HCT116 (cell line): Measurements from ENCODE around the gene BTBD9. TPM values are rescaled to one million over a fixed set of nuclear protein-coding genes. Genes with fewer than 3 reads are reported as not detected.

Experiments used
- ATAC-seq: fragments of 200-7000 bp; cut with Tn5 transposase; 2 replicates; pipeline ENCODE4 v1.9.1; 2020; ENCODE audit warnings: mild to moderate bottlenecking, moderate library complexity
- BruUV-seq: library from RNA; stranded (reverse); fragments of 400-500 nt; replicated peaks from 2 replicates; lab custom pipeline; 2021; lab: Mats Ljungman, UMichigan
- CTCF ChIA-PET: fragments of 300-600 bp; sonication (Branson Sonifier 250); formaldehyde crosslinking; loops from one replicate; lab custom pipeline; 2021; ENCODE audit warnings: antibody characterized with exemption; lab: Charles Lee
- POLR2A ChIA-PET: fragments of 300-600, 350-600 bp; sonication (Branson Sonifier 250); formaldehyde crosslinking; loops from one replicate; lab custom pipeline; 2021; ENCODE audit warnings: antibody characterized with exemption; lab: Charles Lee
- RAD21 ChIA-PET, 2 experiments: fragments of 300-600 bp; sonication (Branson Sonifier 250); formaldehyde crosslinking; loops; one replicate each; lab custom pipeline; 2023; ENCODE audit warnings: low total read pairs in 2 of 2; ENCODE audit not compliant: uncharacterized antibody in 2 of 2, unreplicated experiment in 2 of 2, low non-redundant PET in 1 of 2; lab: Charles Lee
- DNase-seq: peaks from one replicate; pipeline ENCODE4 v3.0.0-alpha.2; 2010; ENCODE audit warnings: low read depth, low spot score
- H2AFZ ChIP-seq: fragments of 200-600 bp; shearing (Covaris generic), sonication (generic); 2 replicates; pipeline ENCODE4 v1.6.1; 2017; ENCODE audit warnings: low read depth, mixed run types, mixed read lengths, antibody characterized with exemption, low read length; ENCODE audit not compliant: poor library complexity, severe bottlenecking
- H3K27ac ChIP-seq: 2 replicates; pipeline ENCODE4 v1.5.1; 2012; ENCODE audit warnings: low read depth, low read length
- H3K27me3 ChIP-seq: fragments of 200-600 bp; sonication (generic); 2 replicates; pipeline ENCODE4 v1.6.1; 2016; ENCODE audit warnings: mixed run types, low read length, mixed read lengths; ENCODE audit not compliant: insufficient read depth
- H3K36me3 ChIP-seq, 2 experiments: fragments of 200-500 bp in 1 of 2; fragments of 200-600 bp in 1 of 2; sonication (Bioruptor generic) in 1 of 2; sonication (generic) in 1 of 2; 2 replicates each; pipeline versions ENCODE4 v1.5.1 to v1.6.1; 2014 to 2016; ENCODE audit warnings: low read length in 2 of 2, inconsistent platforms in 1 of 2, mixed read lengths in 1 of 2, mixed run types in 1 of 2; ENCODE audit not compliant: insufficient read depth in 2 of 2, control insufficient read depth in 1 of 2
- H3K4me1 ChIP-seq, 2 experiments: fragments of 200-600 bp in 1 of 2; sonication (generic) in 1 of 2; 2 replicates each; pipeline versions ENCODE4 v1.5.1 to v1.6.1; 2012 to 2017; ENCODE audit warnings: low read length in 2 of 2, inconsistent platforms in 1 of 2, mild to moderate bottlenecking in 1 of 2, mixed read lengths in 1 of 2, mixed run types in 1 of 2, moderate library complexity in 1 of 2; ENCODE audit not compliant: insufficient read depth in 2 of 2, control insufficient read depth in 1 of 2
- H3K4me2 ChIP-seq: fragments of 200-600 bp; sonication (generic); 2 replicates; pipeline ENCODE4 v1.6.1; 2017; ENCODE audit warnings: mixed run types, low read length, mixed read lengths
- H3K4me3 ChIP-seq, 2 experiments: fragments of 200-600 bp in 1 of 2; sonication (generic) in 1 of 2; replicated peaks in 1 of 2; 2 replicates each; pipeline ENCODE4 v1.5.1; 2011 to 2016; ENCODE audit warnings: low read length in 2 of 2, control low read depth in 1 of 2, low read depth in 1 of 2, mild to moderate bottlenecking in 1 of 2, mixed read lengths in 1 of 2, mixed run types in 1 of 2
- H3K79me2 ChIP-seq: fragments of 200-600 bp; sonication (generic); 2 replicates; pipeline ENCODE4 v1.6.1; 2017; ENCODE audit warnings: mild to moderate bottlenecking, mixed run types, low read length, moderate library complexity, mixed read lengths; ENCODE audit not compliant: insufficient read depth
- H3K9ac ChIP-seq: fragments of 200-600 bp; sonication (generic); 2 replicates; pipeline ENCODE4 v1.6.1; 2016; ENCODE audit warnings: low read length, mixed read lengths
- H3K9me2 ChIP-seq: fragments of 200-600 bp; sonication (generic), shearing (Covaris generic); 2 replicates; pipeline ENCODE4 v1.6.1; 2017; ENCODE audit warnings: mixed run types, mild to moderate bottlenecking, moderate library complexity; ENCODE audit not compliant: insufficient read depth
- H3K9me3 ChIP-seq, 2 experiments: fragments of 200-500 bp in 1 of 2; fragments of 200-600 bp in 1 of 2; sonication (Bioruptor generic) in 1 of 2; sonication (generic) in 1 of 2; 2 replicates each; pipeline ENCODE4 v1.6.1; 2014 to 2017; ENCODE audit warnings: low read length in 2 of 2, mixed read lengths in 2 of 2, inconsistent platforms in 1 of 2, low read depth in 1 of 2, mild to moderate bottlenecking in 1 of 2, mixed run types in 1 of 2, moderate library complexity in 1 of 2; ENCODE audit not compliant: control insufficient read depth in 1 of 2, insufficient read depth in 1 of 2
- H4K20me1 ChIP-seq: fragments of 200-600 bp; sonication (generic), shearing (Covaris generic); 2 replicates; pipeline ENCODE4 v1.6.1; 2017; ENCODE audit warnings: mixed run types, mild to moderate bottlenecking, moderate library complexity; ENCODE audit not compliant: insufficient read depth
- CBX3 ChIP-seq: IDR thresholded peaks from 2 replicates; pipeline ENCODE4 v1.6.1; 2012; ENCODE audit warnings: low read depth
- CTCF ChIP-seq, 3 experiments: fragments of 200-600 bp in 1 of 3; sonication (generic) in 1 of 3; IDR thresholded peaks in 2 of 3; conservative IDR thresholded peaks in 1 of 3; 2 replicates each; pipeline ENCODE4 v1.5.1; 2012 to 2017; ENCODE audit warnings: low read depth in 2 of 3, low read length in 2 of 3, antibody characterized with exemption in 1 of 3, borderline replicate concordance in 1 of 3, control low read depth in 1 of 3, mild to moderate bottlenecking in 1 of 3, mixed read lengths in 1 of 3, mixed run types in 1 of 3, moderate library complexity in 1 of 3; ENCODE audit not compliant: insufficient read depth in 1 of 3
- EZH2 ChIP-seq: fragments of 200-600 bp; sonication (generic); IDR thresholded peaks from 2 replicates; pipeline ENCODE4 v1.6.1; 2017; ENCODE audit warnings: antibody characterized with exemption, mixed run types
- EZH2phosphoT487 ChIP-seq: fragments of 200-600 bp; IDR thresholded peaks from 2 replicates; pipeline ENCODE4 v1.6.1; 2018; ENCODE audit warnings: antibody characterized with exemption, borderline replicate concordance
- POLR2A ChIP-seq: IDR thresholded peaks from 2 replicates; pipeline ENCODE4 v1.7.0; 2011; ENCODE audit warnings: borderline replicate concordance; ENCODE audit not compliant: insufficient read depth, insufficient read length; ENCODE audit errors: extremely low read depth
- POLR2AphosphoS5 ChIP-seq: IDR thresholded peaks from 2 replicates; pipeline ENCODE4 v1.6.1; 2011; ENCODE audit warnings: mild to moderate bottlenecking, low read depth, low read length, moderate library complexity
- SIN3A ChIP-seq: IDR thresholded peaks from 2 replicates; pipeline ENCODE4 v1.6.1; 2012; ENCODE audit warnings: low read depth
- SP1 ChIP-seq: IDR thresholded peaks from 2 replicates; pipeline ENCODE4 v1.6.1; 2012; ENCODE audit warnings: low read depth
- TCF7L2 ChIP-seq: IDR thresholded peaks from 2 replicates; pipeline ENCODE4 v1.7.0; 2011; ENCODE audit warnings: borderline replicate concordance, inconsistent platforms; ENCODE audit not compliant: insufficient read depth, insufficient read length; ENCODE audit errors: extremely low read depth
- ZBTB33 ChIP-seq: IDR thresholded peaks from 2 replicates; pipeline ENCODE4 v1.6.1; 2011; ENCODE audit warnings: mild to moderate bottlenecking, low read length, moderate library complexity; ENCODE audit not compliant: insufficient replicate concordance; ENCODE audit errors: extremely low read depth
- ZNF274 ChIP-seq: fragments of 200-500 bp; sonication (Bioruptor generic); IDR thresholded peaks from 2 replicates; pipeline ENCODE4 v1.6.1; 2014; ENCODE audit warnings: mild to moderate bottlenecking, low read depth, low read length, inconsistent platforms
- intact Hi-C: fragments of 100-400 bp; cut with micrococcal nuclease; formaldehyde crosslinking; loops from 2 replicates; pipeline ENCODE4 v1.10.0; 2022
- total RNA-seq: library from RNA; stranded (reverse); gene quantifications from one replicate; pipeline ENCODE4 v1.2.1, GENCODE V29; 2021; ENCODE audit not compliant: unreplicated experiment

Gene BTBD9
- total RNA-seq, 1 experiment from 2014 or later, result 10.9 TPM

- H3K79me2 ChIP-seq, result peaks cover 50% of the 10 kb centered on the region
- CTCF ChIA-PET, result no interaction called here
- H2AFZ ChIP-seq, result no peak overlapping the region
- H4K20me1 ChIP-seq, result 0 out of 2 replicates have a peak, but pooled peaks cover 5% of the 10 kb centered on the region
- RAD21 ChIA-PET, result no interaction called here
- H3K9ac ChIP-seq, result no peak overlapping the region
- no peak overlapping the region for H3K27ac ChIP-seq
- BruUV-seq, result no TSS peak
- POLR2A ChIA-PET, result no interaction called here
- TF ChIP-seq CBX3 (no peak), SP1 (no peak), SIN3A (no peak), ZBTB33 (no peak), CTCF (IDR thresholded peaks at IDR 0.05 in 2 of 3, conservative IDR thresholded peaks at IDR 0.05 in 1 of 3; ENCODE audit: borderline replicate concordance in 1 of 3, insufficient read depth in 1 of 3, low read depth in 2 of 3, low read length in 2 of 3) (no peak), EZH2phosphoT487 (no peak), ZNF274 (no peak), TCF7L2 (no peak), POLR2AphosphoS5 (no peak), EZH2 (no peak), POLR2A (no peak)
- no peaks in the 10 kb centered on the region for H3K9me2 ChIP-seq
- no peaks in the 10 kb centered on the region for H3K9me3 ChIP-seq
- intact Hi-C loops, result no loop called here
- no peak for DNase-seq
- ATAC-seq, result no peak
- H3K36me3 ChIP-seq, result peaks cover 16 to 36% of the 10 kb centered on the region in 2 experiments
- no peak overlapping the region for H3K4me3 ChIP-seq
- no peaks in the 10 kb centered on the region for H3K27me3 ChIP-seq
- H3K4me2 ChIP-seq, result no peak overlapping the region
- no peaks in the 10 kb centered on the region for H3K4me1 ChIP-seq
Measured at GRCh38 chr6:38684237-38684636, 44.5 kb upstream of the BTBD9 start.
